H1 (cell line): Measurements from ENCODE around the gene FAM120B. TPM values are rescaled to one million over a fixed set of nuclear protein-coding genes. Genes with fewer than 3 reads are reported as not detected.

Source experiments
- CTCF ChIA-PET: fragments of 300-600 bp; sonication (Branson Sonifier 250); formaldehyde crosslinking; loops from one replicate; lab custom pipeline; 2021; ENCODE audit not compliant: partially characterized antibody; lab: Charles Lee
- POLR2A ChIA-PET: fragments of 300-600 bp; sonication (Branson Sonifier 250); formaldehyde crosslinking; loops from one replicate; lab custom pipeline; 2021; ENCODE audit warnings: inconsistent platforms; ENCODE audit not compliant: partially characterized antibody; lab: Charles Lee
- DNase-seq, 2 experiments: peaks; one replicate each; pipeline versions ENCODE4 v3.0.0 to v3.0.0-alpha.2; 2010 to 2022; ENCODE audit warnings: low spot score in 2 of 2, low read depth in 1 of 2, mixed read lengths in 1 of 2
- FAIRE-seq: peaks from 2 replicates; lab custom pipeline; 2011; peaks lifted over from hg19 to GRCh38; lab: Jason Lieb, UNC
- H2AFZ ChIP-seq: 2 replicates; pipeline ENCODE4 v1.8.1; 2012; ENCODE audit warnings: low read length, inconsistent platforms
- H2AK5ac ChIP-seq: 2 replicates; pipeline ENCODE4 v1.6.1; 2013; ENCODE audit warnings: low read depth, low read length
- H2BK120ac ChIP-seq: replicated peaks from 2 replicates; pipeline ENCODE3; 2013; ENCODE audit warnings: low read depth, low read length, inconsistent platforms
- H2BK12ac ChIP-seq: 2 replicates; pipeline ENCODE4 v1.6.1; 2013; ENCODE audit warnings: low read depth, low read length
- H2BK15ac ChIP-seq: 2 replicates; pipeline ENCODE4 v1.6.1; 2013; ENCODE audit warnings: low read length
- H2BK20ac ChIP-seq: 2 replicates; pipeline ENCODE4 v1.6.1; 2013; ENCODE audit warnings: low read length
- H2BK5ac ChIP-seq: 2 replicates; pipeline ENCODE4 v1.6.1; 2013; ENCODE audit warnings: low read depth, low read length
- H3K14ac ChIP-seq: 2 replicates; pipeline ENCODE4 v1.6.1; 2013; ENCODE audit warnings: inconsistent platforms; ENCODE audit not compliant: insufficient read length
- H3K18ac ChIP-seq: 2 replicates; pipeline ENCODE4 v1.6.1; 2013; ENCODE audit warnings: low read length; ENCODE audit errors: extremely low read depth
- H3K23ac ChIP-seq: 2 replicates; pipeline ENCODE4 v1.6.1; 2013; ENCODE audit warnings: inconsistent platforms; ENCODE audit not compliant: insufficient read length
- H3K23me2 ChIP-seq: 2 replicates; pipeline ENCODE4 v1.6.1; 2013; ENCODE audit warnings: low read depth, low read length
- H3K27ac ChIP-seq: 2 replicates; pipeline ENCODE4 v1.6.1; 2011; ENCODE audit warnings: low read depth, low read length, inconsistent platforms
- H3K27me3 ChIP-seq, 4 experiments: replicated peaks in 1 of 4; 1 replicate in 1 of 4; 2 replicates in 3 of 4; pipeline versions ENCODE4 v1.6.1 to v1.8.1; 2011 to 2013; ENCODE audit warnings: low read length in 3 of 4, mild to moderate bottlenecking in 3 of 4, inconsistent platforms in 2 of 4, mixed read lengths in 2 of 4, moderate library complexity in 1 of 4; ENCODE audit not compliant: control insufficient read depth in 3 of 4, insufficient read depth in 3 of 4; ENCODE audit errors: extremely low read depth in 1 of 4
- H3K36me3 ChIP-seq, 4 experiments: 2 replicates each; pipeline versions ENCODE4 v1.6.1 to v1.8.1; 2011 to 2013; ENCODE audit warnings: mild to moderate bottlenecking in 4 of 4, low read length in 3 of 4, moderate library complexity in 2 of 4, control low read depth in 1 of 4, inconsistent platforms in 1 of 4; ENCODE audit not compliant: insufficient read depth in 4 of 4, control insufficient read depth in 2 of 4
- H3K4ac ChIP-seq: replicated peaks from 2 replicates; pipeline ENCODE3; 2013; ENCODE audit warnings: low read length, low read depth, mixed read lengths, inconsistent platforms; ENCODE audit not compliant: insufficient read length
- H3K4me1 ChIP-seq, 4 experiments: replicated peaks in 1 of 4; 1 replicate in 1 of 4; 2 replicates in 3 of 4; pipeline versions ENCODE4 v1.6.1 to v1.8.1; 2011 to 2013; ENCODE audit warnings: low read length in 3 of 4, inconsistent platforms in 2 of 4, mixed read lengths in 1 of 4; ENCODE audit not compliant: insufficient read depth in 4 of 4, control insufficient read depth in 3 of 4
- H3K4me2 ChIP-seq, 2 experiments: 2 replicates each; pipeline versions ENCODE4 v1.6.1 to v1.8.1; 2011 to 2013; ENCODE audit warnings: low read depth in 2 of 2, low read length in 2 of 2, control low read depth in 1 of 2, inconsistent platforms in 1 of 2, mild to moderate bottlenecking in 1 of 2; ENCODE audit not compliant: insufficient read depth in 1 of 2
- H3K4me3 ChIP-seq, 4 experiments: fragments of 200-600, 300-600 bp in 1 of 4; sonication (generic), shearing (Covaris generic), sonication (Bioruptor Twin) in 1 of 4; 2 replicates each; pipeline versions ENCODE4 v1.5.1 to v1.8.1; 2011 to 2016; ENCODE audit warnings: low read length in 4 of 4, low read depth in 3 of 4, control low read depth in 2 of 4, inconsistent platforms in 2 of 4, mild to moderate bottlenecking in 2 of 4, mixed read lengths in 1 of 4, moderate library complexity in 1 of 4; ENCODE audit not compliant: insufficient read depth in 2 of 4; ENCODE audit errors: extremely low read depth in 1 of 4
- H3K56ac ChIP-seq: replicated peaks from 2 replicates; pipeline ENCODE3; 2013; ENCODE audit warnings: low read depth, mild to moderate bottlenecking, mixed read lengths, low read length, inconsistent platforms; ENCODE audit not compliant: insufficient read length
- H3K79me1 ChIP-seq: 2 replicates; pipeline ENCODE4 v1.6.1; 2013; ENCODE audit warnings: low read depth, low read length, control low read depth
- H3K79me2 ChIP-seq, 2 experiments: 2 replicates each; pipeline versions ENCODE4 v1.6.1 to v1.8.1; 2012 to 2013; ENCODE audit warnings: low read length in 2 of 2, mild to moderate bottlenecking in 2 of 2, inconsistent platforms in 1 of 2; ENCODE audit not compliant: insufficient read depth in 2 of 2, control insufficient read depth in 1 of 2
- H3K9ac ChIP-seq, 4 experiments: replicated peaks in 1 of 4; 1 replicate in 1 of 4; 2 replicates in 3 of 4; pipeline versions ENCODE4 v1.6.1 to v1.8.1; 2011 to 2013; ENCODE audit warnings: low read depth in 3 of 4, low read length in 3 of 4, control low read depth in 2 of 4, mild to moderate bottlenecking in 2 of 4, moderate library complexity in 2 of 4, inconsistent platforms in 1 of 4; ENCODE audit errors: extremely low read depth in 1 of 4
- H3K9me3 ChIP-seq, 2 experiments: 2 replicates each; pipeline versions ENCODE4 v1.6.1 to v1.8.1; 2012 to 2013; ENCODE audit warnings: mild to moderate bottlenecking in 2 of 2, moderate library complexity in 2 of 2, control low read depth in 1 of 2, inconsistent platforms in 1 of 2, low read depth in 1 of 2, low read length in 1 of 2, mixed read lengths in 1 of 2; ENCODE audit not compliant: insufficient read depth in 2 of 2
- H4K20me1 ChIP-seq, 2 experiments: replicated peaks in 1 of 2; 2 replicates each; pipeline versions ENCODE3 to v1.8.1; 2011 to 2013; ENCODE audit warnings: inconsistent platforms in 2 of 2, low read length in 2 of 2, mild to moderate bottlenecking in 1 of 2; ENCODE audit not compliant: insufficient read depth in 2 of 2, control insufficient read depth in 1 of 2
- H4K5ac ChIP-seq: 2 replicates; pipeline ENCODE4 v1.6.1; 2013; ENCODE audit warnings: low read length, low read depth, mixed read lengths, inconsistent platforms; ENCODE audit not compliant: insufficient read length
- H4K8ac ChIP-seq: 2 replicates; pipeline ENCODE4 v1.8.0; 2013; ENCODE audit warnings: mild to moderate bottlenecking, moderate library complexity, low read length, inconsistent platforms; ENCODE audit not compliant: insufficient read depth; ENCODE audit errors: extremely low read depth
- H4K91ac ChIP-seq: replicated peaks from 2 replicates; pipeline ENCODE3; 2013; ENCODE audit warnings: low read length, mixed read lengths, inconsistent platforms; ENCODE audit not compliant: insufficient read length
- ASH2L ChIP-seq: fragments of 200-600, 300-600 bp; sonication (generic); IDR thresholded peaks from one replicate; pipeline ENCODE4 v1.7.1; 2017; ENCODE audit warnings: low read length
- EZH2 ChIP-seq: fragments of 200-600 bp; sonication (generic); IDR thresholded peaks from 2 replicates; pipeline ENCODE4 v1.7.1; 2012; ENCODE audit warnings: low read depth, mild to moderate bottlenecking, moderate library complexity, low read length, inconsistent platforms; ENCODE audit not compliant: severe bottlenecking
- GTF2F1 ChIP-seq: IDR thresholded peaks from 2 replicates; pipeline ENCODE4 v1.6.1; 2012; ENCODE audit warnings: low read depth, low read length, improper control_type of control experiment, borderline replicate concordance
- KDM4A ChIP-seq: IDR thresholded peaks from one replicate; pipeline ENCODE4 v1.7.1; 2012; ENCODE audit warnings: low read depth, mild to moderate bottlenecking, moderate library complexity, low read length, inconsistent platforms; ENCODE audit not compliant: severe bottlenecking
- POLR2A ChIP-seq, 2 experiments: IDR thresholded peaks; 1 replicate in 1 of 2; 2 replicates in 1 of 2; pipeline ENCODE4 v1.6.1; 2011; ENCODE audit warnings: low read depth in 2 of 2, low read length in 2 of 2, mild to moderate bottlenecking in 2 of 2; ENCODE audit errors: control extremely low read depth in 1 of 2
- SIX5 ChIP-seq: IDR thresholded peaks from 2 replicates; pipeline ENCODE4 v1.6.1; 2011; ENCODE audit warnings: mild to moderate bottlenecking, low read depth, low read length
- SRF ChIP-seq: IDR thresholded peaks from 2 replicates; pipeline ENCODE4 v1.6.1; 2011; ENCODE audit warnings: mild to moderate bottlenecking, low read depth, low read length, moderate library complexity
- TAF1 ChIP-seq: IDR thresholded peaks from 2 replicates; pipeline ENCODE4 v1.6.1; 2011; ENCODE audit warnings: mild to moderate bottlenecking, low read depth, low read length
- TAF7 ChIP-seq: optimal IDR thresholded peaks from 2 replicates; pipeline ENCODE3; 2011; ENCODE audit warnings: low read depth, mild to moderate bottlenecking, inconsistent platforms, low read length, moderate library complexity, borderline replicate concordance
- TBP ChIP-seq: IDR thresholded peaks from 2 replicates; pipeline ENCODE4 v1.6.1; 2011; ENCODE audit warnings: low read depth, low read length, improper control_type of control experiment
- TCF12 ChIP-seq: IDR thresholded peaks from 2 replicates; pipeline ENCODE4 v1.6.1; 2011; ENCODE audit warnings: low read depth, mild to moderate bottlenecking, low read length
- polyA plus RNA-seq, 7 experiments: library from polyadenylated mRNA; depleted of rRNA in 3 of 7; stranded (reverse) in 5 of 7; unstranded in 2 of 7; fragments of >200 nt in 5 of 7; fragments of 200-250 nt in 2 of 7; gene quantifications; 1 replicate in 5 of 7; 2 replicates in 1 of 7; 4 replicates in 1 of 7; pipeline versions ENCODE4 v1.2.1 to v1.2.3, GENCODE V29; 2011 to 2013; ENCODE audit warnings: missing spikeins in 2 of 7, mixed read lengths in 2 of 7
- total RNA-seq: library from RNA; stranded (reverse); fragmentation: NEBNext Ultra II Directional; extraction: Animal tissue kit (Norgen Biotek cat#: 25700); gene quantifications from 2 replicates; pipeline ENCODE4 v1.2.1, GENCODE V29; 2021
- TF ChIP-seq, protein P1 (sequence below): IDR thresholded peaks from 2 replicates; pipeline ENCODE4 v1.6.1; 2012; ENCODE audit warnings: low read length, inconsistent platforms
- TF ChIP-seq, protein P2 (sequence below): IDR thresholded peaks from 2 replicates; pipeline ENCODE4 v1.6.1; 2011; ENCODE audit warnings: low read length, improper control_type of control experiment

FAM120B gene
- total and polyA plus RNA-seq, 2 of the 8 experiments (the other 6 are each of a cell fraction or from before 2014, with no cell fraction given): 5.1 to 12.5 TPM

DNA sequence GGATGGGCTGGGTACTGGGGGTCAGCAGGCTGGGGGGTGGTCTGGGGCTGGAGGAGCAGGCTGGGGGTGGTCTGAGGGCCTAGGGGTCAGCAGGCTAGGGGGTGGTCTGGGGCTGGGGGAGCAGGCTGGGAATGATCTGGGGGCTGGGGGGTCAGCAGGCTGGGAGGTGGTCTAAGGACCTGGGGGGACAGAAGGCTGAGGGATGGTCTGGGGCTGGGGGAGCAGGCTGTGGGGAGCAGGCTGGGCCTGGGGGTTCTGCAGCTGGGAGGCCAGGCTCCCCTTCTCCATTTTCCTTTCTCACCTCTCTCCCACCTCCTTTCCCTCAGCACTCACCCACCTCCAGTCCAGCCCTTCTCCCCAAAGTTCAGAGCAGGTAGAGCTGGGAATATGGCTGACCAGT, 132.3 kb downstream of the FAM120B start:
- Histone ChIP-seq H2BK15ac (no peak overlapping the region), H3K9ac (no peak overlapping the region), H3K27me3 (no peaks in the 10 kb centered on the region), H3K23ac (no peak overlapping the region), H2BK12ac (0 out of 2 replicates have a peak overlapping the region, but pooled peaks have one; percentile 19), H3K14ac (no peak overlapping the region), H3K18ac (no peak overlapping the region), H3K79me2 (no peaks in the 10 kb centered on the region), H3K79me1 (no peaks in the 10 kb centered on the region), H3K36me3 (no peaks in the 10 kb centered on the region), H3K9me3 (no peaks in the 10 kb centered on the region), H2BK120ac (no peak overlapping the region), H2BK20ac (no peak overlapping the region), H4K20me1 (no peaks in the 10 kb centered on the region), H4K91ac (no peak overlapping the region), H2AFZ (no peak overlapping the region), H4K5ac (no peak overlapping the region), H3K4me2 (no peak overlapping the region), H3K23me2 (no peaks in the 10 kb centered on the region), H2BK5ac (no peak overlapping the region), H3K56ac (no peak overlapping the region), H2AK5ac (peak overlapping the region; percentile 45; the same call in 1 of the 2 replicates), H3K4me1 (peaks cover 0 to 18% (median 10%) of the 10 kb centered on the region in 4 experiments; a peak in 6 of 7 replicates), H3K4ac (no peak overlapping the region), H3K4me3 (no peak overlapping the region), H4K8ac (peak overlapping the region; percentile 31; the same call in 1 of the 2 replicates), H3K27ac (no peak overlapping the region)
- POLR2A ChIA-PET: no interaction called here
- FAIRE-seq: no peak
- DNase-seq: no peak
- CTCF ChIA-PET: interaction anchor here (0.6 to 1.4 kb wide), 5 partner anchors 16 to 78 kb away, joined by 3 to 6 read pairs (median 3); no protein-coding TSS in a partner anchor
- TF ChIP-seq TBP (no peak), TAF1 (no peak), TCF12 (no peak), KDM4A (no peak), POLR2A (IDR thresholded peaks at IDR 0.05; ENCODE audit: control extremely low read depth in 1 of 2, low read depth in 2 of 2, low read length in 2 of 2) (no peak), ASH2L (no peak), GTF2F1 (no peak), TAF7 (no peak), EZH2 (no peak), SRF (no peak), SIX5 (no peak)
- TF ChIP-seq, protein P1, sequence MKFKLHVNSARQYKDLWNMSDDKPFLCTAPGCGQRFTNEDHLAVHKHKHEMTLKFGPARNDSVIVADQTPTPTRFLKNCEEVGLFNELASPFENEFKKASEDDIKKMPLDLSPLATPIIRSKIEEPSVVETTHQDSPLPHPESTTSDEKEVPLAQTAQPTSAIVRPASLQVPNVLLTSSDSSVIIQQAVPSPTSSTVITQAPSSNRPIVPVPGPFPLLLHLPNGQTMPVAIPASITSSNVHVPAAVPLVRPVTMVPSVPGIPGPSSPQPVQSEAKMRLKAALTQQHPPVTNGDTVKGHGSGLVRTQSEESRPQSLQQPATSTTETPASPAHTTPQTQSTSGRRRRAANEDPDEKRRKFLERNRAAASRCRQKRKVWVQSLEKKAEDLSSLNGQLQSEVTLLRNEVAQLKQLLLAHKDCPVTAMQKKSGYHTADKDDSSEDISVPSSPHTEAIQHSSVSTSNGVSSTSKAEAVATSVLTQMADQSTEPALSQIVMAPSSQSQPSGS: no peak
- TF ChIP-seq, protein P2, sequence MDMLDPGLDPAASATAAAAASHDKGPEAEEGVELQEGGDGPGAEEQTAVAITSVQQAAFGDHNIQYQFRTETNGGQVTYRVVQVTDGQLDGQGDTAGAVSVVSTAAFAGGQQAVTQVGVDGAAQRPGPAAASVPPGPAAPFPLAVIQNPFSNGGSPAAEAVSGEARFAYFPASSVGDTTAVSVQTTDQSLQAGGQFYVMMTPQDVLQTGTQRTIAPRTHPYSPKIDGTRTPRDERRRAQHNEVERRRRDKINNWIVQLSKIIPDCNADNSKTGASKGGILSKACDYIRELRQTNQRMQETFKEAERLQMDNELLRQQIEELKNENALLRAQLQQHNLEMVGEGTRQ: no peak
